C4-2B (cell line): ENCODE measurements around the gene ARHGEF28.
A peak's percentile ranks its signal among the peaks of the same experiment; 100 is the strongest.

ENCODE experiments used
- H3K27ac ChIP-seq: fragments of 450-650 bp; 2 replicates; pipeline ENCODE4 v1.5.1; 2017
- CTCF ChIP-seq: fragments of 450-650 bp; conservative IDR thresholded peaks from 2 replicates; pipeline ENCODE4 v1.5.1; 2017; ENCODE audit warnings: mild to moderate bottlenecking
- ZFX ChIP-seq: fragments of 450-650 bp; IDR thresholded peaks from 2 replicates; pipeline ENCODE4 v1.6.1; 2017

Gene ARHGEF28

GRCh38 chr5:73686912-73687311 is 60.9 kb downstream of the ARHGEF28 start:
- TF ChIP-seq ZFX (no peak), CTCF (no peak)
- no peak overlapping the region for H3K27ac ChIP-seq

- no peak for TF ChIP-seq CTCF
- TF ChIP-seq ZFX = no peak
- no peak overlapping the region for H3K27ac ChIP-seq
Observed at GRCh38 chr5:73687357-73687756, 61.4 kb downstream of the ARHGEF28 start.

GRCh38 chr5:73690015-73690414 is 64.0 kb downstream of the ARHGEF28 start:
- no peak overlapping the region for H3K27ac ChIP-seq

GRCh38 chr5:73691302-73692080 is 65.5 kb downstream of the ARHGEF28 start:
- TF ChIP-seq ZFX (no peak), CTCF (no peak)
- no peak overlapping the region for H3K27ac ChIP-seq

More at GRCh38 chr5:73690015-73690414, 64.0 kb downstream of the ARHGEF28 start:
- no peak for TF ChIP-seq CTCF
- TF ChIP-seq ZFX = no peak

- no peak overlapping the region for H3K27ac ChIP-seq
- TF ChIP-seq ZFX (no peak), CTCF (no peak)
Observed at GRCh38 chr5:73692166-73692640, 66.2 kb downstream of the ARHGEF28 start.

GRCh38 chr5:73692981-73693380 is 67.0 kb downstream of the ARHGEF28 start:
- no peak overlapping the region for H3K27ac ChIP-seq
- TF ChIP-seq ZFX = no peak
- TF ChIP-seq CTCF = no peak

GRCh38 chr5:73693573-73694061 is 67.6 kb downstream of the ARHGEF28 start:
- no peak overlapping the region for H3K27ac ChIP-seq
- TF ChIP-seq ZFX (no peak), CTCF (peak; percentile 78)
